SK-N-MC (cell line): Measurements from ENCODE around the gene TMEM17.

Experiments used
- EZH2 ChIP-seq: fragments of 200-600 bp; sonication (generic); IDR thresholded peaks from one replicate; pipeline ENCODE4 v1.6.1; 2017; ENCODE audit warnings: antibody characterized with exemption
- FOXP2 ChIP-seq: optimal IDR thresholded peaks from 2 replicates; pipeline ENCODE3; 2011; ENCODE audit warnings: mild to moderate bottlenecking, moderate library complexity; ENCODE audit not compliant: insufficient read depth; ENCODE audit errors: extremely low read length, control extremely low read depth
- POLR2AphosphoS5 ChIP-seq: IDR thresholded peaks from 2 replicates; pipeline ENCODE4 v1.6.1; 2012; ENCODE audit warnings: mild to moderate bottlenecking, low read depth, low read length, borderline replicate concordance

- no peak for TF ChIP-seq EZH2
- no peak for TF ChIP-seq POLR2AphosphoS5
- TF ChIP-seq FOXP2, result no peak
These were observed 16.3 kb downstream of the TMEM17 start for GRCh38 chr2:62489702-62490101.
